ENCODE data around the gene HLA-DMA. TPM values are rescaled to one million over a fixed set of nuclear protein-coding genes. Genes with fewer than 3 reads are reported as not detected.

Gene HLA-DMA
- total RNA-seq, 1 donor from 2014 or later: 5.2 TPM

GRCh38 chr6:32977272-32977952 lies 24.5 kb upstream of the HLA-DMA start:
- Histone ChIP-seq H3K27me3 (ENCODE audit: insufficient read depth, low read length) (no peaks in the 10 kb centered on the region), H3K9me3 (ENCODE audit: insufficient read depth, low read depth, low read length) (no peaks in the 10 kb centered on the region), H4K20me1 (ENCODE audit: insufficient read depth, low read length) (peaks cover 100% of the 10 kb centered on the region), H3K27ac (ENCODE audit: low read depth, low read length) (no peak overlapping the region), H2AFZ (ENCODE audit: low read depth, low read length) (no peak overlapping the region), H3K4me1 (ENCODE audit: insufficient read depth, low read length) (peaks cover 21% of the 10 kb centered on the region), H3K4me2 (ENCODE audit: low read length) (peak overlapping the region; percentile 97), H3K4me3 (ENCODE audit: insufficient read depth, low read depth, low read length) (no peak overlapping the region), H3K79me2 (ENCODE audit: insufficient read depth, low read length) (peaks cover 84% of the 10 kb centered on the region), H3K36me3 (ENCODE audit: insufficient read depth, low read length) (peaks cover 86% of the 10 kb centered on the region), H3K9ac (ENCODE audit: low read length) (no peak overlapping the region)
- Mint-ChIP-seq H3K36me3 (ENCODE audit: low read depth, unreplicated experiment) (peaks cover 55% of the 10 kb centered on the region), H3K4me1 (ENCODE audit: low read depth, unreplicated experiment) (peaks cover 50% of the 10 kb centered on the region), H3K9me3 (ENCODE audit: unreplicated experiment) (no peaks in the 10 kb centered on the region), H3K27me3 (ENCODE audit: low read depth, unreplicated experiment) (no peaks in the 10 kb centered on the region), H3K27ac (ENCODE audit: unreplicated experiment) (peak overlapping the region; percentile 7), H3K4me3 (ENCODE audit: unreplicated experiment) (peak overlapping the region; percentile 100)
- FAIRE-seq (no peak), DNase-seq (ENCODE audit: low read depth) (no peak)
- no peak for TF ChIP-seq CTCF (IDR thresholded peaks at IDR 0.05; ENCODE audit: insufficient read depth, low read depth, low read length)
- TF ChIP-seq EZH2 (IDR thresholded peaks at IDR 0.05; ENCODE audit: insufficient read depth, low read length): no peak

DNA sequence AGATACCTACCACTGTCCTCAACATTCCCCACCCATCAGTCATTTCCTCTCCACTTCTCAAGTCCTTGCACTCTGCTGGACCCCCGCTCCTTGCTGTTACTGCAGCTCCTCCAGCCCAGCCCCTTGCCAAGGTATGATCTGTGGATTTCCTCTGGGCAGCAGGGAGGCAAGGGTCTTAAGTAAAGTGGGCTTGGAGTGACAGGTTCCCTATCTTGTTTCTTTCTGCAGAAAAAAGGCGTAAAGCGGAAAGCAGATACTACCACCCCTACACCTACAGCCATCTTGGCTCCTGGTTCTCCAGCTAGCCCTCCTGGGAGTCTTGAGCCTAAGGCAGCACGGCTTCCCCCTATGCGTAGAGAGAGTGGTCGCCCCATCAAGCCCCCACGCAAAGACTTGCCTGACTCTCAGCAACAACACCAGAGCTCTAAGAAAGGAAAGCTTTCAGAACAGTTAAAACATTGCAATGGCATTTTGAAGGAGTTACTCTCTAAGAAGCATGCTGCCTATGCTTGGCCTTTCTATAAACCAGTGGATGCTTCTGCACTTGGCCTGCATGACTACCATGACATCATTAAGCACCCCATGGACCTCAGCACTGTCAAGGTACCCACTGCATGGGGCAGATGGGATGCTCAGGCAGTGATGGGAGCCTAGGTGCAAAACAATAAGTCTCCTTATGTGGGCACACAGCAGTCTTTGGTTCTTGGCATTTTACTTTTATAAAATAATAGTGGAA lies 23.6 kb upstream of the HLA-DMA start:
- Histone ChIP-seq H4K20me1 (ENCODE audit: insufficient read depth, low read length) (peaks cover 94% of the 10 kb centered on the region), H3K36me3 (ENCODE audit: insufficient read depth, low read length) (peaks cover 78% of the 10 kb centered on the region), H3K4me2 (ENCODE audit: low read length) (peak overlapping the region; percentile 97), H3K9ac (ENCODE audit: low read length) (peak overlapping the region; percentile 90), H2AFZ (ENCODE audit: low read depth, low read length) (no peak overlapping the region), H3K27ac (ENCODE audit: low read depth, low read length) (no peak overlapping the region), H3K4me1 (ENCODE audit: insufficient read depth, low read length) (peaks cover 21% of the 10 kb centered on the region), H3K79me2 (ENCODE audit: insufficient read depth, low read length) (peaks cover 88% of the 10 kb centered on the region), H3K27me3 (ENCODE audit: insufficient read depth, low read length) (no peaks in the 10 kb centered on the region), H3K9me3 (ENCODE audit: insufficient read depth, low read depth, low read length) (no peaks in the 10 kb centered on the region), H3K4me3 (ENCODE audit: insufficient read depth, low read depth, low read length) (no peak overlapping the region)
- peak overlapping the region; percentile 100 for H3K4me3 Mint-ChIP-seq (ENCODE audit: unreplicated experiment)
- FAIRE-seq: no peak
- peaks cover 45% of the 10 kb centered on the region for H3K4me1 Mint-ChIP-seq (ENCODE audit: low read depth, unreplicated experiment)
- H3K27me3 Mint-ChIP-seq (ENCODE audit: low read depth, unreplicated experiment): no peaks in the 10 kb centered on the region
- TF ChIP-seq EZH2 (IDR thresholded peaks at IDR 0.05; ENCODE audit: insufficient read depth, low read length) (no peak), CTCF (IDR thresholded peaks at IDR 0.05; ENCODE audit: insufficient read depth, low read depth, low read length) (no peak)
- H3K9me3 Mint-ChIP-seq (ENCODE audit: unreplicated experiment): no peaks in the 10 kb centered on the region
- H3K36me3 Mint-ChIP-seq (ENCODE audit: low read depth, unreplicated experiment): peaks cover 54% of the 10 kb centered on the region
- peak overlapping the region; percentile 38 for H3K27ac Mint-ChIP-seq (ENCODE audit: unreplicated experiment)
- DNase-seq (ENCODE audit: low read depth): no peak

Measured in astrocyte (in vitro differentiated cells and primary cell).